GM12873 (cell line): ENCODE measurements around the gene CORO6.

ENCODE experiments used
- CTCF ChIP-seq: IDR thresholded peaks from 2 replicates; pipeline ENCODE4 v1.5.1; 2012; ENCODE audit warnings: low read depth, mild to moderate bottlenecking, moderate library complexity, low read length, control low read depth; ENCODE audit not compliant: insufficient read depth; ENCODE audit errors: missing control alignments

The CORO6 gene

GRCh38 chr17:29661213-29661612, 38.5 kb upstream of the CORO6 start:
- no peak for TF ChIP-seq CTCF

GRCh38 chr17:29659155-29659554, 36.4 kb upstream of the CORO6 start:
- TF ChIP-seq CTCF = no peak

GRCh38 chr17:29655323-29655722, 32.6 kb upstream of the CORO6 start:
- TF ChIP-seq CTCF = no peak

- no peak for TF ChIP-seq CTCF
These were observed 31.4 kb upstream of the CORO6 start for GRCh38 chr17:29653995-29654714.

- no peak for TF ChIP-seq CTCF
These were observed 30.3 kb upstream of the CORO6 start for GRCh38 chr17:29652976-29653375.

- TF ChIP-seq CTCF = no peak
These were observed 27.7 kb upstream of the CORO6 start for GRCh38 chr17:29650396-29650795.

- TF ChIP-seq CTCF = no peak
These were observed 26.6 kb upstream of the CORO6 start for GRCh38 chr17:29649359-29649758.
